HCT116 (cell line): ENCODE measurements around the gene RHBDL3. TPM values are rescaled to one million over a fixed set of nuclear protein-coding genes. Genes with fewer than 3 reads are reported as not detected.

Experiments used
- ATAC-seq: fragments of 200-7000 bp; cut with Tn5 transposase; 2 replicates; pipeline ENCODE4 v1.9.1; 2020; ENCODE audit warnings: mild to moderate bottlenecking, moderate library complexity
- BruUV-seq: library from RNA; stranded (reverse); fragments of 400-500 nt; replicated peaks from 2 replicates; lab custom pipeline; 2021; lab: Mats Ljungman, UMichigan
- CTCF ChIA-PET: fragments of 300-600 bp; sonication (Branson Sonifier 250); formaldehyde crosslinking; loops from one replicate; lab custom pipeline; 2021; ENCODE audit warnings: antibody characterized with exemption; lab: Charles Lee
- POLR2A ChIA-PET: fragments of 300-600, 350-600 bp; sonication (Branson Sonifier 250); formaldehyde crosslinking; loops from one replicate; lab custom pipeline; 2021; ENCODE audit warnings: antibody characterized with exemption; lab: Charles Lee
- RAD21 ChIA-PET, 2 experiments: fragments of 300-600 bp; sonication (Branson Sonifier 250); formaldehyde crosslinking; loops; one replicate each; lab custom pipeline; 2023; ENCODE audit warnings: low total read pairs in 2 of 2; ENCODE audit not compliant: uncharacterized antibody in 2 of 2, unreplicated experiment in 2 of 2, low non-redundant PET in 1 of 2; lab: Charles Lee
- DNase-seq: peaks from one replicate; pipeline ENCODE4 v3.0.0-alpha.2; 2010; ENCODE audit warnings: low read depth, low spot score
- H2AFZ ChIP-seq: fragments of 200-600 bp; shearing (Covaris generic), sonication (generic); 2 replicates; pipeline ENCODE4 v1.6.1; 2017; ENCODE audit warnings: low read depth, mixed run types, mixed read lengths, antibody characterized with exemption, low read length; ENCODE audit not compliant: poor library complexity, severe bottlenecking
- H3K27ac ChIP-seq: 2 replicates; pipeline ENCODE4 v1.5.1; 2012; ENCODE audit warnings: low read depth, low read length
- H3K27me3 ChIP-seq: fragments of 200-600 bp; sonication (generic); 2 replicates; pipeline ENCODE4 v1.6.1; 2016; ENCODE audit warnings: mixed run types, low read length, mixed read lengths; ENCODE audit not compliant: insufficient read depth
- H3K36me3 ChIP-seq, 2 experiments: fragments of 200-500 bp in 1 of 2; fragments of 200-600 bp in 1 of 2; sonication (Bioruptor generic) in 1 of 2; sonication (generic) in 1 of 2; 2 replicates each; pipeline versions ENCODE4 v1.5.1 to v1.6.1; 2014 to 2016; ENCODE audit warnings: low read length in 2 of 2, inconsistent platforms in 1 of 2, mixed read lengths in 1 of 2, mixed run types in 1 of 2; ENCODE audit not compliant: insufficient read depth in 2 of 2, control insufficient read depth in 1 of 2
- H3K4me1 ChIP-seq, 2 experiments: fragments of 200-600 bp in 1 of 2; sonication (generic) in 1 of 2; 2 replicates each; pipeline versions ENCODE4 v1.5.1 to v1.6.1; 2012 to 2017; ENCODE audit warnings: low read length in 2 of 2, inconsistent platforms in 1 of 2, mild to moderate bottlenecking in 1 of 2, mixed read lengths in 1 of 2, mixed run types in 1 of 2, moderate library complexity in 1 of 2; ENCODE audit not compliant: insufficient read depth in 2 of 2, control insufficient read depth in 1 of 2
- H3K4me2 ChIP-seq: fragments of 200-600 bp; sonication (generic); 2 replicates; pipeline ENCODE4 v1.6.1; 2017; ENCODE audit warnings: mixed run types, low read length, mixed read lengths
- H3K4me3 ChIP-seq, 2 experiments: fragments of 200-600 bp in 1 of 2; sonication (generic) in 1 of 2; replicated peaks in 1 of 2; 2 replicates each; pipeline ENCODE4 v1.5.1; 2011 to 2016; ENCODE audit warnings: low read length in 2 of 2, control low read depth in 1 of 2, low read depth in 1 of 2, mild to moderate bottlenecking in 1 of 2, mixed read lengths in 1 of 2, mixed run types in 1 of 2
- H3K79me2 ChIP-seq: fragments of 200-600 bp; sonication (generic); 2 replicates; pipeline ENCODE4 v1.6.1; 2017; ENCODE audit warnings: mild to moderate bottlenecking, mixed run types, low read length, moderate library complexity, mixed read lengths; ENCODE audit not compliant: insufficient read depth
- H3K9ac ChIP-seq: fragments of 200-600 bp; sonication (generic); 2 replicates; pipeline ENCODE4 v1.6.1; 2016; ENCODE audit warnings: low read length, mixed read lengths
- H3K9me2 ChIP-seq: fragments of 200-600 bp; sonication (generic), shearing (Covaris generic); 2 replicates; pipeline ENCODE4 v1.6.1; 2017; ENCODE audit warnings: mixed run types, mild to moderate bottlenecking, moderate library complexity; ENCODE audit not compliant: insufficient read depth
- H3K9me3 ChIP-seq, 2 experiments: fragments of 200-500 bp in 1 of 2; fragments of 200-600 bp in 1 of 2; sonication (Bioruptor generic) in 1 of 2; sonication (generic) in 1 of 2; 2 replicates each; pipeline ENCODE4 v1.6.1; 2014 to 2017; ENCODE audit warnings: low read length in 2 of 2, mixed read lengths in 2 of 2, inconsistent platforms in 1 of 2, low read depth in 1 of 2, mild to moderate bottlenecking in 1 of 2, mixed run types in 1 of 2, moderate library complexity in 1 of 2; ENCODE audit not compliant: control insufficient read depth in 1 of 2, insufficient read depth in 1 of 2
- H4K20me1 ChIP-seq: fragments of 200-600 bp; sonication (generic), shearing (Covaris generic); 2 replicates; pipeline ENCODE4 v1.6.1; 2017; ENCODE audit warnings: mixed run types, mild to moderate bottlenecking, moderate library complexity; ENCODE audit not compliant: insufficient read depth
- ATF3 ChIP-seq: IDR thresholded peaks from 2 replicates; pipeline ENCODE4 v1.6.1; 2012
- CBX3 ChIP-seq: IDR thresholded peaks from 2 replicates; pipeline ENCODE4 v1.6.1; 2012; ENCODE audit warnings: low read depth
- CEBPB ChIP-seq: IDR thresholded peaks from 2 replicates; pipeline ENCODE4 v1.6.1; 2012; ENCODE audit warnings: low read depth
- CTCF ChIP-seq, 3 experiments: fragments of 200-600 bp in 1 of 3; sonication (generic) in 1 of 3; IDR thresholded peaks in 2 of 3; conservative IDR thresholded peaks in 1 of 3; 2 replicates each; pipeline ENCODE4 v1.5.1; 2012 to 2017; ENCODE audit warnings: low read depth in 2 of 3, low read length in 2 of 3, antibody characterized with exemption in 1 of 3, borderline replicate concordance in 1 of 3, control low read depth in 1 of 3, mild to moderate bottlenecking in 1 of 3, mixed read lengths in 1 of 3, mixed run types in 1 of 3, moderate library complexity in 1 of 3; ENCODE audit not compliant: insufficient read depth in 1 of 3
- EGR1 ChIP-seq: IDR thresholded peaks from 2 replicates; pipeline ENCODE4 v1.6.1; 2012; ENCODE audit warnings: low read depth
- ELF1 ChIP-seq: IDR thresholded peaks from 2 replicates; pipeline ENCODE4 v1.6.1; 2012; ENCODE audit warnings: low read depth, borderline replicate concordance
- FOSL1 ChIP-seq: IDR thresholded peaks from 2 replicates; pipeline ENCODE4 v1.6.1; 2012; ENCODE audit warnings: low read depth
- JUND ChIP-seq: IDR thresholded peaks from 2 replicates; pipeline ENCODE4 v1.6.1; 2012
- POLR2A ChIP-seq: IDR thresholded peaks from 2 replicates; pipeline ENCODE4 v1.7.0; 2011; ENCODE audit warnings: borderline replicate concordance; ENCODE audit not compliant: insufficient read depth, insufficient read length; ENCODE audit errors: extremely low read depth
- POLR2AphosphoS5 ChIP-seq: IDR thresholded peaks from 2 replicates; pipeline ENCODE4 v1.6.1; 2011; ENCODE audit warnings: mild to moderate bottlenecking, low read depth, low read length, moderate library complexity
- RAD21 ChIP-seq: IDR thresholded peaks from 2 replicates; pipeline ENCODE4 v1.6.1; 2012; ENCODE audit warnings: low read depth, mild to moderate bottlenecking
- REST ChIP-seq: IDR thresholded peaks from 2 replicates; pipeline ENCODE4 v1.6.1; 2012; ENCODE audit warnings: low read depth
- SIN3A ChIP-seq: IDR thresholded peaks from 2 replicates; pipeline ENCODE4 v1.6.1; 2012; ENCODE audit warnings: low read depth
- SRF ChIP-seq: IDR thresholded peaks from 2 replicates; pipeline ENCODE4 v1.6.1; 2012; ENCODE audit warnings: low read depth
- TCF7L2 ChIP-seq: IDR thresholded peaks from 2 replicates; pipeline ENCODE4 v1.7.0; 2011; ENCODE audit warnings: borderline replicate concordance, inconsistent platforms; ENCODE audit not compliant: insufficient read depth, insufficient read length; ENCODE audit errors: extremely low read depth
- YY1 ChIP-seq: IDR thresholded peaks from 2 replicates; pipeline ENCODE4 v1.6.1; 2011; ENCODE audit warnings: low read length, low read depth, moderate library complexity, mild to moderate bottlenecking; ENCODE audit not compliant: insufficient replicate concordance; ENCODE audit errors: extremely low read depth
- ZBTB33 ChIP-seq: IDR thresholded peaks from 2 replicates; pipeline ENCODE4 v1.6.1; 2011; ENCODE audit warnings: mild to moderate bottlenecking, low read length, moderate library complexity; ENCODE audit not compliant: insufficient replicate concordance; ENCODE audit errors: extremely low read depth
- ZFX ChIP-seq: fragments of 450-650 bp; IDR thresholded peaks from 2 replicates; pipeline ENCODE4 v1.6.1; 2017
- ZNF274 ChIP-seq: fragments of 200-500 bp; sonication (Bioruptor generic); IDR thresholded peaks from 2 replicates; pipeline ENCODE4 v1.6.1; 2014; ENCODE audit warnings: mild to moderate bottlenecking, low read depth, low read length, inconsistent platforms
- intact Hi-C: fragments of 100-400 bp; cut with micrococcal nuclease; formaldehyde crosslinking; loops from 2 replicates; pipeline ENCODE4 v1.10.0; 2022
- total RNA-seq: library from RNA; stranded (reverse); gene quantifications from one replicate; pipeline ENCODE4 v1.2.1, GENCODE V29; 2021; ENCODE audit not compliant: unreplicated experiment

RHBDL3 gene
- total RNA-seq, 1 experiment from 2014 or later, result 4.0 TPM

- TF ChIP-seq EGR1 (no peak), YY1 (no peak), JUND (no peak), ZNF274 (no peak), RAD21 (no peak), ATF3 (no peak), CBX3 (no peak), TCF7L2 (no peak), FOSL1 (no peak), ZBTB33 (no peak), SIN3A (no peak), SRF (no peak), CEBPB (no peak), REST (no peak), ELF1 (no peak), ZFX (no peak), CTCF (IDR thresholded peaks at IDR 0.05 in 2 of 3, conservative IDR thresholded peaks at IDR 0.05 in 1 of 3; ENCODE audit: borderline replicate concordance in 1 of 3, insufficient read depth in 1 of 3, low read depth in 2 of 3, low read length in 2 of 3) (no peak), POLR2A (no peak), POLR2AphosphoS5 (no peak)
- peaks cover 4 to 47% of the 10 kb centered on the region in 2 experiments; a peak in 3 of 4 replicates for H3K4me1 ChIP-seq
- no peak for ATAC-seq
- no peaks in the 10 kb centered on the region for H3K9me3 ChIP-seq
- no peak overlapping the region for H3K9ac ChIP-seq
- no peak overlapping the region for H3K27ac ChIP-seq
- no peaks in the 10 kb centered on the region for H3K79me2 ChIP-seq
- H2AFZ ChIP-seq, result no peak overlapping the region
- H4K20me1 ChIP-seq, result no peaks in the 10 kb centered on the region
- POLR2A ChIA-PET, result no interaction called here
- no peak overlapping the region for H3K4me3 ChIP-seq
- no peaks in the 10 kb centered on the region; the same call in 1 of the 2 replicates for H3K27me3 ChIP-seq
- intact Hi-C loops, result no loop called here
- no peaks in the 10 kb centered on the region for H3K9me2 ChIP-seq
- DNase-seq, result no peak
- H3K36me3 ChIP-seq, result no peaks in the 10 kb centered on the region
- no peak overlapping the region for H3K4me2 ChIP-seq
- CTCF ChIA-PET, result no interaction called here
- RAD21 ChIA-PET, result no interaction called here
- BruUV-seq, result TSS peak; percentile 32
Measured at GRCh38 chr17:32268734-32269288, 3.2 kb downstream of the RHBDL3 start.
